DOHH2 (cell line): Measurements from ENCODE around the gene NPAS3.

Source experiments
- H3F3A ChIP-seq: fragments of 200-600 bp; sonication (generic), shearing (Covaris generic); 2 replicates; pipeline ENCODE4 v1.6.0; 2016; ENCODE audit warnings: antibody characterized with exemption, mild to moderate bottlenecking; ENCODE audit not compliant: control insufficient read depth, insufficient read depth
- H3K27ac ChIP-seq: fragments of 200-600 bp; sonication (generic); 2 replicates; pipeline ENCODE4 v1.5.1; 2014; ENCODE audit warnings: low read depth, mild to moderate bottlenecking, low read length, moderate library complexity
- H3K27me3 ChIP-seq: fragments of 200-600 bp; sonication (generic); 2 replicates; pipeline ENCODE4 v1.6.1; 2014; ENCODE audit warnings: mild to moderate bottlenecking, low read length, mixed read lengths; ENCODE audit not compliant: control insufficient read depth
- H3K36me3 ChIP-seq: fragments of 200-600 bp; sonication (generic); 2 replicates; pipeline ENCODE4 v1.6.1; 2014; ENCODE audit warnings: mild to moderate bottlenecking, low read length, moderate library complexity, mixed read lengths; ENCODE audit not compliant: control insufficient read depth
- H3K4me1 ChIP-seq: fragments of 200-600 bp; sonication (generic); 2 replicates; pipeline ENCODE4 v1.6.1; 2014; ENCODE audit warnings: mild to moderate bottlenecking, low read length, mixed read lengths; ENCODE audit not compliant: control insufficient read depth
- H3K4me2 ChIP-seq: fragments of 200-600 bp; sonication (generic); 2 replicates; pipeline ENCODE4 v1.6.0; 2014; ENCODE audit warnings: mild to moderate bottlenecking, low read length, moderate library complexity
- H3K4me3 ChIP-seq: fragments of 200-600 bp; sonication (generic); 2 replicates; pipeline ENCODE4 v1.5.1; 2014; ENCODE audit warnings: mild to moderate bottlenecking, low read length, mixed read lengths
- H3K79me2 ChIP-seq: fragments of 200-600 bp; sonication (generic); 2 replicates; pipeline ENCODE4 v1.6.1; 2014; ENCODE audit warnings: mild to moderate bottlenecking, low read length, mixed read lengths; ENCODE audit not compliant: control insufficient read depth
- H3K9me2 ChIP-seq: fragments of 200-600 bp; sonication (generic); replicated peaks from 2 replicates; pipeline ENCODE4 v1.6.1; 2014; ENCODE audit warnings: mild to moderate bottlenecking, low read length, mixed read lengths; ENCODE audit not compliant: control insufficient read depth
- H3K9me3 ChIP-seq: fragments of 200-600 bp; sonication (generic); 2 replicates; pipeline ENCODE4 v1.6.1; 2014; ENCODE audit warnings: antibody characterized with exemption, low read length, mixed read lengths; ENCODE audit not compliant: control insufficient read depth, insufficient read depth
- H4K20me1 ChIP-seq: fragments of 200-600 bp; sonication (generic); 2 replicates; pipeline ENCODE4 v1.6.0; 2014; ENCODE audit warnings: low read depth, mild to moderate bottlenecking, antibody characterized with exemption, low read length, moderate library complexity; ENCODE audit not compliant: control insufficient read depth, insufficient read depth
- EZH2phosphoT487 ChIP-seq: fragments of 200-600 bp; sonication (generic); IDR thresholded peaks from 2 replicates; pipeline ENCODE4 v1.6.1; 2017; ENCODE audit warnings: borderline replicate concordance, mild to moderate bottlenecking, antibody characterized with exemption, low read length, moderate library complexity, mixed read lengths
- TF ChIP-seq, protein P1 (sequence below): fragments of 200-600 bp; sonication (generic); IDR thresholded peaks from one replicate; pipeline ENCODE4 v1.5.1; 2014; ENCODE audit warnings: antibody characterized with exemption, mild to moderate bottlenecking, low read depth, low read length; ENCODE audit not compliant: poor library complexity, severe bottlenecking

Gene NPAS3

DNA sequence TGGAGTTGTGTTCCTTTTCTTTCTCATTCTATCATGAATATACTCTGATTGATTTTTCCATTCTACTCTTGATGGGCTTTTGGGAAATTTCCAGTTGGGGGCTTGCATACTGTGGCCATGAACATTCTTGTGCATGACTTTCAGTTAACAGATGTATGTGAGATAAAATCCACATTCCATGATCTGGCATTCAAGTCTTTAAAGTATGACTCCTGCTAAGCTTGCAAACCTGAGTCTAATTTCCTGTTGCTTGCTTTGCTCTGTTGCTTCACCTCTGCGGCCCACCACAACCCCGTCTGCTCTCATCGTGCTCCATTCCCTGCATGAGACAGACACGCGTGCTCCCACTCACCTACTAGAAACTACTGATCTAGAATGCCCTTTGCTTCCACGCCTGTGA lies 24.3 kb upstream of the NPAS3 start:
- no peak overlapping the region for H3K4me3 ChIP-seq
- H3K4me2 ChIP-seq, result no peak overlapping the region
- H3K27me3 ChIP-seq, result no peaks in the 10 kb centered on the region
- no peaks in the 10 kb centered on the region for H3F3A ChIP-seq
- no peaks in the 10 kb centered on the region for H3K79me2 ChIP-seq
- no peaks in the 10 kb centered on the region for H4K20me1 ChIP-seq
- H3K9me3 ChIP-seq, result peaks cover 3% of the 10 kb centered on the region; the same call in 1 of the 2 replicates
- no peak overlapping the region for H3K27ac ChIP-seq
- H3K4me1 ChIP-seq, result no peaks in the 10 kb centered on the region
- H3K36me3 ChIP-seq, result no peaks in the 10 kb centered on the region
- no peak for TF ChIP-seq EZH2phosphoT487
- H3K9me2 ChIP-seq, result no peaks in the 10 kb centered on the region

DNA sequence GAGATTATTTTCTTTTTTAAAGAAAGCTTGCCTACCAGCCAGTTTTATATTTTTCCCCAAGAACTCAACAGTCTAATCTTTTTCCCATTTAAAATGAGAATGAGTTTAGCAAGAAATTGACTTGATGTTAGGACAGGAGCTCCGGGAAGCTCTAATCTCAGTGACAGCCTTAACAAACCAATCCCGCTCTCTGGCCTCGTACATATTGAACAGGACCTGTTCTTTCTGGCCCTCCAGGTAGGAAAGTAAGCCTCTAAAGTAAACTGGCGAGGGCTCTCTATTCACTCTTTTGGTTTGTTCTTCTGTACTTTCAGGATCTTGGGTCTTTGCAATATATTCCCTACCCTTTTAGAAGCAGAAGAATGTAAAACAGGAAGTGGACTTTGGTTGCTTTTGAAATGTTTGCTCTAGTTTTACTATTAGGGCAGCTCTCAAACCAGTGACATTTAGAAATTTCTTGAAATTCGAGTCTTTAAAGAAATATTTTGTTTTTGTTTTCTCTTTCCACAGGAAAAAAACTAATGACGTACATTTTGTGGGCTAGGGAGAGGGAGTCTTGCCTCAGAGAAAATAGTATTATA lies 17.9 kb upstream of the NPAS3 start:
- H3K4me3 ChIP-seq, result no peak overlapping the region
- no peak for TF ChIP-seq EZH2phosphoT487
- TF ChIP-seq, protein P1, sequence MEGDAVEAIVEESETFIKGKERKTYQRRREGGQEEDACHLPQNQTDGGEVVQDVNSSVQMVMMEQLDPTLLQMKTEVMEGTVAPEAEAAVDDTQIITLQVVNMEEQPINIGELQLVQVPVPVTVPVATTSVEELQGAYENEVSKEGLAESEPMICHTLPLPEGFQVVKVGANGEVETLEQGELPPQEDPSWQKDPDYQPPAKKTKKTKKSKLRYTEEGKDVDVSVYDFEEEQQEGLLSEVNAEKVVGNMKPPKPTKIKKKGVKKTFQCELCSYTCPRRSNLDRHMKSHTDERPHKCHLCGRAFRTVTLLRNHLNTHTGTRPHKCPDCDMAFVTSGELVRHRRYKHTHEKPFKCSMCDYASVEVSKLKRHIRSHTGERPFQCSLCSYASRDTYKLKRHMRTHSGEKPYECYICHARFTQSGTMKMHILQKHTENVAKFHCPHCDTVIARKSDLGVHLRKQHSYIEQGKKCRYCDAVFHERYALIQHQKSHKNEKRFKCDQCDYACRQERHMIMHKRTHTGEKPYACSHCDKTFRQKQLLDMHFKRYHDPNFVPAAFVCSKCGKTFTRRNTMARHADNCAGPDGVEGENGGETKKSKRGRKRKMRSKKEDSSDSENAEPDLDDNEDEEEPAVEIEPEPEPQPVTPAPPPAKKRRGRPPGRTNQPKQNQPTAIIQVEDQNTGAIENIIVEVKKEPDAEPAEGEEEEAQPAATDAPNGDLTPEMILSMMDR, result no peak
- H4K20me1 ChIP-seq, result no peaks in the 10 kb centered on the region
- H3K9me2 ChIP-seq, result no peaks in the 10 kb centered on the region
- H3K4me1 ChIP-seq, result no peaks in the 10 kb centered on the region
- H3K36me3 ChIP-seq, result no peaks in the 10 kb centered on the region
- no peak overlapping the region for H3K4me2 ChIP-seq
- H3K79me2 ChIP-seq, result no peaks in the 10 kb centered on the region
- H3K9me3 ChIP-seq, result peaks cover 3% of the 10 kb centered on the region; the same call in 1 of the 2 replicates
- H3K27me3 ChIP-seq, result no peaks in the 10 kb centered on the region
- H3K27ac ChIP-seq, result no peak overlapping the region
- no peaks in the 10 kb centered on the region for H3F3A ChIP-seq

DNA sequence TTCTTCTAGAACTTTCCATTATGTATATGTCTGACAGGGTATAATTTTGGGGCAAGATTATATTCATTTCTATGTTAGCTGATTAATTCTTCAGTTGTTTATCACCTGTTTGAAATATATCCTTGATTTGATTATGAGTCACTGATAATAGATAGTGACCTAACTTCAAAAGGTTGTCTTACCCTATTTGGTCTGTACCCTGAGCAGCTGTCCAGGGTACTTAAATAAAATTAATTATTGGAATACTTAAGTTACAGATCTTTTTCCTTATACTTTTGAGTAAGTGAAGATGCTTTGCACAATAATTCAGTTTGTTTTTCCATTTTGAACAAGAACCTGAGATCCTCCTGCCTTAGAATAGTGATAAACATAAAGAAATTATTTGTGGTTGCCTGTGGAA lies 13.2 kb upstream of the NPAS3 start:
- Histone ChIP-seq H3K36me3 (no peaks in the 10 kb centered on the region), H3K27me3 (no peaks in the 10 kb centered on the region), H3K4me1 (no peaks in the 10 kb centered on the region), H3K4me2 (no peak overlapping the region), H3K4me3 (no peak overlapping the region), H3K27ac (no peak overlapping the region), H3K9me3 (no peaks in the 10 kb centered on the region), H3F3A (no peaks in the 10 kb centered on the region), H3K9me2 (no peaks in the 10 kb centered on the region), H3K79me2 (no peaks in the 10 kb centered on the region), H4K20me1 (no peaks in the 10 kb centered on the region)
- TF ChIP-seq, protein P1, result no peak
- TF ChIP-seq EZH2phosphoT487, result no peak

DNA sequence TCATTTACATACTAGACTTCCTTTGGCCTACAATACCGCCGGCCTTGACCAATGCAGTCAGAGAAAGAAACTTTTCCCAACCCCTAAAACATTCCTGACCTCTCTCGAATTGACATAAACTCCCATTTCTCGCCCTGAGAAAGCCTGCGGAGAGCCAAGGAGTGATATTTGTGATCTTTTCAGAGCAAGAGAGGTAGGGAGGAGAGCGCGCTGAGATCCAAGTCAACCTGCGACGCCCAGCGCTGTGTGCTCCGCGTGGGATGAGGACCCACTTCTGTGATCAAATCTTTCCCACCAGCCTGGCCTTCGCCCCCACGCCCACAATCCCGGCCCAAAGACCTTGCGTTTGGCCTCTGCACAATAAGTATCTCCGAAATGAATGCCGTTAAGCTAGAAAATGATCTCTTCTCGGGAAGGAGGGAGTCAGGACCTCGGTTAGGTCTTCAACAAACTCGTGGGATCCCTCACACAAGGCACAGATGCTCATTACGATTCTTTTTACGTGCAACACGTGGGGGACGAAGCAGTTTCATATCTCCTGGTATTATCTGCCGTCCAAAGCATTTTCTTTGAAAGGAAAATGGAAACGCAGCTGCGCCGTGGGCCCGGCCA lies 6.3 kb upstream of the NPAS3 start:
- H3K9me3 ChIP-seq, result no peaks in the 10 kb centered on the region; the same call in 1 of the 2 replicates

More for the DNA sequence above, 6.3 kb upstream of the NPAS3 start:
- H3K4me1 ChIP-seq, result no peaks in the 10 kb centered on the region
- no peak overlapping the region for H3K27ac ChIP-seq
- no peaks in the 10 kb centered on the region for H3K79me2 ChIP-seq
- 0 out of 2 replicates have a peak, but pooled peaks cover under 1% of the 10 kb centered on the region for H3K27me3 ChIP-seq
- no peak overlapping the region for H3K4me3 ChIP-seq
- H3K4me2 ChIP-seq, result no peak overlapping the region
- H3K36me3 ChIP-seq, result no peaks in the 10 kb centered on the region
- no peaks in the 10 kb centered on the region for H3K9me2 ChIP-seq
- TF ChIP-seq, protein P1, result no peak
- H4K20me1 ChIP-seq, result no peaks in the 10 kb centered on the region
- H3F3A ChIP-seq, result no peaks in the 10 kb centered on the region
